HG03103 (cell line): ENCODE measurements around the gene BLOC1S1.
"Not testable (repeated sequence)": the region's sequence is repeated elsewhere in the genome, so short reads cannot be mapped to it uniquely, and the experiment has no call there.

Experiments
- ATAC-seq: cut with Tn5 transposase; IDR thresholded peaks from one replicate; pipeline ENCODE4 v1.9.1; 2021; ENCODE audit warnings: low read depth; ENCODE audit not compliant: unreplicated experiment

Gene BLOC1S1

DNA sequence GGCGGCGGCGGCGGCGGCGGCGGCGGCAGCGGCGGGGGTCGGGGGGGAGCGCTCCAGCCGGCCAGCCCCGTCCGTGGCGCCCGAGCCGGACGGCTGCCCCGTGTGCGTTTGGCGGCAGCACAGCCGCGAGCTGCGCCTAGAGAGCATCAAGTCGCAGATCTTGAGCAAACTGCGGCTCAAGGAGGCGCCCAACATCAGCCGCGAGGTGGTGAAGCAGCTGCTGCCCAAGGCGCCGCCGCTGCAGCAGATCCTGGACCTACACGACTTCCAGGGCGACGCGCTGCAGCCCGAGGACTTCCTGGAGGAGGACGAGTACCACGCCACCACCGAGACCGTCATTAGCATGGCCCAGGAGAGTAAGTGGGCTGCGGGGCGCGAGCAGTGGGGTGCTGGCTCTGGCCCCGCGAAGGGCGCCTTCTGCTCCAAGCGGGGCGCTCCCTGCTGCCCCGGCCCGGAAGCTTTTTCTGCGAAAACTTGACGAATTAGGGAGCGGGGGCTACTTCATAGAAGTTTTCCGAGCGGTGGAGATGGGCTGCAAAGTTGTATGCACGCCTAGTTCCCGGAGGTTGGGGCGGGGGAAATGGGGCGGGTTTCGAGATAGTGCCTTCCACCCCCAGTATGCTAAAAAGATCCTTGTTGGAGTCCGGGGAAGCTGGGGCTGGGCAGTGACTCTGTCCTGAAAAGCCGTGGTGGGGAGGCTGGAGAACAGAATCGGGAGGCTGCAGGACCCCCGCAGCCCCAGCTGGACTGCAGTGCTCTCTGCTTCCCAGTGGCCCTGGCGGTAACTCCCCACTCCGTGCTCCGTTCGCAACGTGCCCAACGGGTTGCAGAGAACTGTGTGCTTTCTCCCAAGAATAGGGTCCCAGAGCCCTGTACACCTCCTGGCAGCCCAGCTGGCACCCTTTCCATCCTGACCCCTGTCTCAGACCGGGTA lies 27.8 kb downstream of the BLOC1S1 start:
- peak; percentile 23 for ATAC-seq

GRCh38 chr12:55744340-55745030 lies 28.6 kb downstream of the BLOC1S1 start:
- no peak for ATAC-seq

DNA sequence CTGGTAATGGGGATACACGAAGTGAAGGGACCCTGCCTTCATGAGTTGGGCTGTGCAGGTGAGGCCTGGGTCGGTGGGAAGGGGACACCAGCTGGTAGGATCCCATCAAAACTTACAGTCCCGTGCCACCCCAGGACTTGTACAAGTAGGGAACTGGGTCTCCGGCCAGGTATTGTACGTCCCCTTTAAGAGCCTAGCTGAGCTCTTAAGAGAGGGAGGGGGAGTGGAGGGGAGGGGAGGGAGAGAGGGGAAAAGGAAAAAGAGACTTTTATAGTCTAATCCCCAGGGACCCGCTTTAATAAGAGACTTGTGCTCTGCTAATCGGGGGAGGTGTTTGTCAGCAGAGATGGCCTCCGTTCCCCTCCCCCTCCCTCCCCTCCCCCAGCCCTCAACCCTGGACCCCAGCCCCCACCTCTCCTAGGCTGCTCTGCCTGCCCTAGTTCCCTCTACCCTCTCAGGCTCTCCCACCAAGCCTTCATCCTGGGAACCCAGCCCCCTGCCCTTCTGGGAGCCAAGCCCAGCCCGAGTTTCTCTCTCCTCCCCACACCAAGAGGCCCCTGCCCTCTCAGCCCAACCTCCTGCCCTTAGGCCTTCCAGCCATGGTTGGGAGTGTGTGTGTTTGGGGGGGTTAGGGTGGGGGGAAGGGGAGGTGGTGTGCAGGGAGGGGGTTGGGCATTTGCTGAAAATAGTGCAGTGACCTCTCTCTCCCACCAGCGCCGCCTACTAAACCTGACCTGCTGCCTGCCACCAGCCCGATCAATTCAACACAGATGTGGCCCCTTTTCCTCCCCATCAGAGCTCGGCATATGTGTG lies 29.7 kb downstream of the BLOC1S1 start:
- ATAC-seq = no peak

DNA sequence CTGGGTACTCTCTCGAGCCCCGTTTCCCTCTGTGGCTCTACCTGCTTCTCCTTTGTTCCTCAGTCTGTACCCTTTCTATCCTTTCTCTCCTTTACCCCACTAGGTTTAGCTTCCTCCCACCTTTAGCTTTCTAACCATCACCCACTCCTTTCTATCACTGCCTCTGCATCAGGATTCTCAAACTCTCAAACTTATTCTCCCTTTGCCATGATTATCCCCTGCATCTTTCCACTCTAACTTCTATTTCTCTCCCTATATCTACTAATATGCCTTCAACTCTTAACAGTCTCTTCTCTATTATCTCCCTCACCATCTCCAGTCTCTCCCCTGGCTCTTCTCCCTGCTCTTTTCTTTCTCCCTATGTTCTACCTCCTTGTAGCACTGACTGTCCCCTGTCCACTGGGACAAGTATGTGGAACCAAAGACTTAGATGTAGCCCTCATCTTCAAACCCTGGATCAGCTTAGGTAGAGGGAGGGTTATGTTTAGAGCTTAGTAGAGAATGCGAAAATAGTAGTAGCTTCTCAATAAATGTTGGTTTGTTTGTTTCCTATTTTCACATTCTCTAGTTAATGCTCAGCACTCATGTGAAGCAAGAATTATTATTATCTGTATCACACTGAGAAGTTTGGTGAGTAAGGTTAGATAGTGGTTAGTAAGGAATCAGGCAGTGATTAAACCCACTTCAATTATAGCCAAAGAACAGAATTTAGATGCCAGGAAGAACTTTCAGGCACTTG lies 30.5 kb downstream of the BLOC1S1 start:
- ATAC-seq = no peak

GRCh38 chr12:55746913-55747231 lies 31.0 kb downstream of the BLOC1S1 start:
- no peak for ATAC-seq

- ATAC-seq = no peak
Measured at GRCh38 chr12:55748230-55748993, 32.6 kb downstream of the BLOC1S1 start.

DNA sequence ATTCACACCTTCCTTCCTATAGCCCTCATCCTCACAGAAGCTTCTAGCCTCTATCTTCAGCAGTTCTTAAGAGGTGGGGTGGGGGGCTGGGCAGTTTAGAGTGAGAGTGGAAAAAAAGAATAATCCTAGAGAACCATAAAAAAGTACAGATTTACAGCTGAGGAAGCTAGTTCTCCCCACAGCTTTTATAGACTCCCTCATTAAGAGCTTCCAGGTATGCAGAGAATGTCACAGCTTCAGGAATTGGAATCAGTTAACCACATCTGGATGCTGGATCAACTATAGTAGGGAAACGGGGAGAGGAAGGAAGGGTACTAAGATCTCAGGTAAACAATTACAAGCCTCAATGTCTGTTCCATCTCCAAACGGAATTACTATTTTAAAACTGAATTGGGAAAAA lies 39.4 kb downstream of the BLOC1S1 start:
- ATAC-seq = no peak

DNA sequence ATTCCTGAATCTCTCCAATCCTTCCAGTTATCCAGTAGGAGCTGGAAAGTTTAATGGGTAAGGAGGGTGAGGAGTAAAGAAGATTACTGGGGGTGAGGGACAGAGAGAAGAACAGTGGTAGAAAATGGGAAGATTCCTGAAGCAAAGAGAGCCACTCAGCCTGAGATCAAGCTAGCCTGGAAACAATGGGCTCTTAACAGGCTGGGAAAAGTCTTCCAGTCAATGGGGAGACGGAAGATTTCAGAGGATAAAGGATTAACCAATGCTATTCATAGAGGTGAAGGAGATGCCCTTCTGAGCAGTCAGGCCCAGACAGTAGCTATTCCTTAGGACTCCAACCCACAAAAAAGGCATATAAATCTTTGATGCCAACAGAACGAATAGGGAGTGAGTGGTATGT lies 41.9 kb downstream of the BLOC1S1 start:
- ATAC-seq = no peak

GRCh38 chr12:55758575-55758974 lies 42.7 kb downstream of the BLOC1S1 start:
- not testable (repeated sequence) for ATAC-seq

GRCh38 chr12:55760663-55761062 lies 44.8 kb downstream of the BLOC1S1 start:
- ATAC-seq = no peak

GRCh38 chr12:55762646-55763045 lies 46.8 kb downstream of the BLOC1S1 start:
- no peak for ATAC-seq

- no peak for ATAC-seq
Measured at GRCh38 chr12:55765736-55766290, 50.0 kb downstream of the BLOC1S1 start.

- no peak for ATAC-seq
Measured at GRCh38 chr12:55767156-55767555, 51.3 kb downstream of the BLOC1S1 start.
